ENCODE measurements around the gene PLSCR2.
"Not testable (repeated sequence)": the region's sequence is repeated elsewhere in the genome, so short reads cannot be mapped to it uniquely, and the experiment has no call there.

Gene PLSCR2

GRCh38 chr3:146469150-146470017 lies at the start of gene PLSCR2:
Gene PLSCR2, minus strand, starts transcription at chr3:146469561. Its CDS starts 9,657 bp downstream, at chr3:146459904.
- DNase-seq (ENCODE audit: low spot score): no peak

- no peak for DNase-seq (ENCODE audit: low spot score)
These were observed 48.5 kb upstream of the PLSCR2 start for GRCh38 chr3:146517684-146518435.

- no peak for DNase-seq (ENCODE audit: low spot score)
These were observed 44.2 kb upstream of the PLSCR2 start for GRCh38 chr3:146513386-146514051.

GRCh38 chr3:146511402-146512134 lies 42.2 kb upstream of the PLSCR2 start:
- DNase-seq (ENCODE audit: low spot score): no peak

GRCh38 chr3:146507331-146508120 lies 38.2 kb upstream of the PLSCR2 start:
- DNase-seq (ENCODE audit: low spot score): no peak

GRCh38 chr3:146505516-146505915 lies 36.2 kb upstream of the PLSCR2 start:
- no peak for DNase-seq (ENCODE audit: low spot score)

- no peak for DNase-seq (ENCODE audit: low spot score)
These were observed 35.3 kb upstream of the PLSCR2 start for GRCh38 chr3:146504498-146505197.

GRCh38 chr3:146503461-146504202 lies 34.3 kb upstream of the PLSCR2 start:
- DNase-seq (ENCODE audit: low spot score): no peak

- DNase-seq (ENCODE audit: low spot score): no peak
These were observed 33.6 kb upstream of the PLSCR2 start for GRCh38 chr3:146502887-146503460.

GRCh38 chr3:146501752-146502151 lies 32.4 kb upstream of the PLSCR2 start:
- no peak for DNase-seq (ENCODE audit: low spot score)

GRCh38 chr3:146499701-146500100 lies 30.3 kb upstream of the PLSCR2 start:
- no peak for DNase-seq (ENCODE audit: low spot score)

- no peak for DNase-seq (ENCODE audit: low spot score)
These were observed 28.8 kb upstream of the PLSCR2 start for GRCh38 chr3:146498002-146498736.

GRCh38 chr3:146497145-146497843 lies 27.9 kb upstream of the PLSCR2 start:
- not testable (repeated sequence) for DNase-seq (ENCODE audit: low spot score)

- no peak for DNase-seq (ENCODE audit: low spot score)
These were observed 27.4 kb upstream of the PLSCR2 start for GRCh38 chr3:146496726-146497125.

- no peak for DNase-seq (ENCODE audit: low spot score)
These were observed 26.9 kb upstream of the PLSCR2 start for GRCh38 chr3:146496251-146496650.

GRCh38 chr3:146493761-146494160 lies 24.4 kb upstream of the PLSCR2 start:
- DNase-seq (ENCODE audit: low spot score): no peak

- DNase-seq (ENCODE audit: low spot score): no peak
These were observed 23.9 kb upstream of the PLSCR2 start for GRCh38 chr3:146493221-146493620.

GRCh38 chr3:146491303-146491702 lies 21.9 kb upstream of the PLSCR2 start:
- DNase-seq (ENCODE audit: low spot score): no peak
